RPMI8226 (cell line): ENCODE results near the gene EPM2A.

Experiments used
- DNase-seq: peaks from one replicate; pipeline ENCODE4 v3.0.0-alpha.2; 2015

EPM2A gene

DNA sequence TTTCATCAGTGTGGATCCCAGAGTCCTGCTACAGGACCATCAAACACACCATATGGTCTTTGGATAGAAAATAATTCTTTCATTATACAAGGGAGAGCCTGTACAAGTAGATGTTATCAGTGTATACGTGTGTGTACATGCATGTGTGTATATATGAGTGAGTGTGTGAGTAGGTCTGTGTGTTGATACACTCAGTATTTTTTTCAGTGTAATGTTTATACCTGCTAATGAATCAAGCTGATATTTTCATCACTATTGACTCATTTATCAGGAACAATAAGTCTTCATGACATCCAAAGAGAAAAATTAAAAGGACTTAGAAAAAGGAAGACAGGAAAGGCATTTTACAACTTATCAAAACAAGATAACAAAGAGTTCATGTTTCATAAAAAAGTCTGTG lies 66.5 kb downstream of the EPM2A start:
- no peak for DNase-seq

DNA sequence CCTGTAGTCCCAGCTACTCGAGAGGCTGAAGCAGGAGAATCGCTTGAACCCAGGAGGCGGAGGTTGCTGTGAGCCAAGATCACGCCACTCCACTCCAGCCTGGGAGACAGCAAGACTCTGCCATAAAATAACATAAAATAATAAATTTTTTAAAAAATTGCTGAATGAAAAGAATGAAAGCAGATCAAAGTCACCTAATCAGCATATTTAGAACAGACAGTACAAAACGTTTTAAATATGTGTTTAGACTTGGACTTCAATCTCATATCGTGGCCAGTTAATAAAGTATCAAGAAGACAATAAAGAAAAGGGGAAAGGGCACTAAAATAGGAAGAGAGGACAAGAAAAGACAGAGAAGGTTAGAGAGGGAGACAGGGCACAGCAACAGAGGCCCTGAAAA lies 74.6 kb downstream of the EPM2A start:
- no peak for DNase-seq

- no peak for DNase-seq
These were observed 79.2 kb downstream of the EPM2A start for GRCh38 chr6:145656128-145656527.

DNA sequence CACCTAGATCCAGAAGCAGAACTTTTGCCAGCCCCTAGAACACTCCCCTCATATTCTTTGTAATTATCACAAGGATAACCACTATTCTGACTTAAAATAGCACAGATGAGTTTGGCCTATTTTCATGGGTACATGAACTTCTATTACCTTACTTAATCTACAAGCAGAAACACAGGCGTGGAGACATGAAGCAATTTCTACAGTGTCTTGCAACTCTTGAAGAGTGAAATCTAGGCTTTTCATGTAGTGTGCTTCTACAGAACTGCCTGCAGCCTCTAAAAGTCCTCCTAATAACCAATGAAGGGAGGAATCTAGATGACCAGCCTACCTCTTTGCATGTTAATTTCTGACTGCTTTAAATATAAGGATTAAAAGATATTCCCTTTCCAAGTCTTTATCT lies 82.7 kb downstream of the EPM2A start:
- DNase-seq, result no peak

DNA sequence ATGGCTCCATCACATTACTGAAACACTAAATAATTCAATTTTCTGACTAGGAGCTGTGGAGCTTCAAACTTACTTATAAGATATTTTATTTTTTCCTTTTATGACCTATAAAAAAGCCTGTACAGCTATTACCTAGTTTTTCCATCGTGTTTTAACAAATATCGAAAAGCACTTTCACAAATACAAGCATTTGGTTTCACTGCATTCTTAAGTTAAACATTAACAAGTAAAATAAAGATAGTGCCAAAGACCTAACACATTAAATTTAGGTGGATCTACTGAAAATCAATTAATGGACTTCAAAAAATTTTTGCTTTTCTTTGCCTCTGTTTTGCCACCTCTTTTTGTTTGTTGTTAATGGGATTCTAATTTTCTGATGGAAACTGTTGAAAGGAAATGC lies 83.3 kb downstream of the EPM2A start:
- no peak for DNase-seq

- no peak for DNase-seq
These were observed 87.2 kb downstream of the EPM2A start for GRCh38 chr6:145648149-145648548.

DNA sequence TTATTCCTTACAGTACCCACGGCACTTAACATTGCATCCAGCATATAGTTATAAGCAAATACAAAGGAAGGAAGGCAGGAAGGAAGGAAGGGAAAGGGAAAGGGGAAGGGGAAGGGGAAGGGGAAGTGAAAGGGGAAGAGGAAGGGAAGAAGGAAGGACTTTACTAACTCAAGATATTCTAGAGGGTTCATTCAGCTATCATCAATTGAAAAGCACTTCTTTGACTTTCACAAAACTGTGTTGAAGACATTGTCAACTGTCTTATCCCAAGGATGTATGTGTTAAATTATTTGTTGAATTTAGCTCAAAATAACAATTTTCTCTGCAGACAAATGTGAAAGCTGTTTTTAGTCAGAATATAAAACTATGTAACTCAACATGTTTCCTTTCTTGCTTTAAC lies 87.7 kb downstream of the EPM2A start:
- no peak for DNase-seq

- DNase-seq, result no peak
These were observed 91.6 kb downstream of the EPM2A start for GRCh38 chr6:145643760-145644159.

GRCh38 chr6:145633981-145634627 lies 101.2 kb downstream of the EPM2A start:
- peak; percentile 75 for DNase-seq

DNA sequence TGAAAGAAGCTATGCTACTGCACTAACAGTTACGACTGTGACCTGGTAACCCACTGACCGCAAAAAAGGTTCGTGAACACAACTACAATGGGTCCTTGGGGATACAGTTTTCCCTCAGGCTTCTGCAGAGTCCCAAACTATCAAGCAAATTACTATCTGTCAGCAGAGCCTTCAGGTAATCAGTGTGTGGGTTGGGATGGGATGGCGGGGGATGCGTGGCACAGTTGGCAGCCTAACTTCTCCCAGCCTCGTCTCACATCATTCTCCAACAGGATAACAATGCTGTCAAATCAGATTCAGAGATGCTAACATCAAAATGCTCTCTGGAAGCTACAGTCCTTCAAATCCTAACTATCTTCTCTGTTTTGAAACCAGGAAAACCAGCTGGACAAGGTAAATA lies 102.3 kb downstream of the EPM2A start:
- DNase-seq, result no peak

- no peak for DNase-seq
These were observed 103.9 kb downstream of the EPM2A start for GRCh38 chr6:145631374-145631773.

GRCh38 chr6:145630598-145630997 lies 104.7 kb downstream of the EPM2A start:
- DNase-seq, result no peak

DNA sequence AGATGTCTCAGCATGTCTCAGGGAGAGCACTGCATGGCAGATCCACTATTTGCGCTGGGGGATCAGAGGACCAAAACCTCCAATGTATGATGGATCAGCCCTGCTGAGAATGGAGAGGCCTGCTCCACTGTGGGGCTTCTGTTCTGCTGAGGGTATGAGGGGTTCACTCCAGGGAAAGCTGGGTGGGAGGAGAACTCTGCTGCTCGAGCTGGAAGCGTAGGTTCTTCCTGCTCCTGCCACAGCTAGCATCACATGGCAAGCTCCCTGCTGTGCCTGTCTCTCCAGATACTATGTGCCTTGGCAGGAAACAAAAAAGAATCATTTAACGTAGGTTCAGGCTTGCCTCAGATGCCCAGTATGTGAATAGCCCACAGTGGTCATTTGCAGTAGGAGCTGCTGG lies 105.8 kb downstream of the EPM2A start:
- DNase-seq, result no peak

GRCh38 chr6:145627451-145627850 lies 107.9 kb downstream of the EPM2A start:
- DNase-seq, result no peak

- no peak for DNase-seq
These were observed 108.5 kb downstream of the EPM2A start for GRCh38 chr6:145626857-145627256.

GRCh38 chr6:145623231-145623630 lies 112.1 kb downstream of the EPM2A start:
- DNase-seq, result no peak

- DNase-seq, result no peak
These were observed 113.5 kb downstream of the EPM2A start for GRCh38 chr6:145621776-145622175.

DNA sequence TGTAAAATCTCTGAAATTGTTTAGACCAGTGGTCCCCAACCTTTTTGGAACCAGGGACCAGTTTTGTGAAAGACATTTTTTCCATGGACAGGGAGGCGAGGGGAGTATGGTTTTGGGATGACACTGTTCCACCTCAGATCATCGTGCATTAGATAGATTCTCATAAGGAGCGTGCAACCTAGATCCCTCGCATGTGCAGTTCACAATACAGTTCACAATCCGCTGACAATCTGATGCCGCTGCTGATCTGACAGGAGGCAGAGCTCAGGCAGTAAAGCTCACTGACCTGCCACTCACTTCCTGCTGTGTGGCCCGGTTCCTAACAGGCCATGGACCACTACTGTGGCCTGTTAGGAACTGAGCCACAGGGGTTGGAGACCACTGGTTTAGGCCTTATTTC lies 115.2 kb downstream of the EPM2A start:
- no peak for DNase-seq

DNA sequence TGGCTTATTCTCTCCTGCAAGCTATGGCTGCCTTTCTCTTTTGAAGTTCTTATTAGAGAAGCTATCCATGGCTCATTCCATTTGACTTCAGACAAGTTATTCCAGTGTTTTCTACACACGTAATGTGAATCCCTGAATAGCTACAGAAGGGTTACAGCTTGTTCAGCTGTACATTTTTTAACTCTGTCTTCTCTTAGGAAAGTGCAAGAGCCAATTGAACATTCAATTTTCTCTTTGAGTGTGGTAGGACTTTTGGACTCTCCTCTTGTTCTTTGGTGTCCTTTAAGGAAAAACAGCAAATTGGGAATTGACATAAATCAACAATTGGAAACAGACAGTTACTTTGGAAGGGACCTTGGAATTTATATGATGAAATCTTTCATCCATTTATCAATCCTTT lies 125.8 kb downstream of the EPM2A start:
- DNase-seq, result no peak

- no peak for DNase-seq
These were observed 126.5 kb downstream of the EPM2A start for GRCh38 chr6:145608850-145609249.

GRCh38 chr6:145603991-145604390 lies 131.3 kb downstream of the EPM2A start:
- no peak for DNase-seq

DNA sequence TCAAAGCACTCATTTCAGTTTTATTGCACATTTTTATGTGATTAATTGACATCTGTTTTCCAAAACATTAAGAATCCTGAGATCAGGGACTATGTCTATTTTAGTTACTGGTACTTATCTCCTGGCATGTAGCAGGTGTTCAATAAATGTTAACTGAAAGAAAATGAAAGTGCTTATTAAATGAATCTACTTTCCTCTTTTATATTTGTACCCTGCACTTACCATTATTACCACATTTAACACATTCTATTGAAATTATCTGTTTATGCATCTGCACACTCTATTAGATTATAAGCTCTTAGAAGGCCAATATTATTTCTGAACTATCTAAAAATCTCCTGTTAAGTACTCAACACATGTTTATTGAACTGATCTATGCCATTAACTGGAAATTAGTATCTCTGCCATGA lies 131.9 kb downstream of the EPM2A start:
- no peak for DNase-seq

DNA sequence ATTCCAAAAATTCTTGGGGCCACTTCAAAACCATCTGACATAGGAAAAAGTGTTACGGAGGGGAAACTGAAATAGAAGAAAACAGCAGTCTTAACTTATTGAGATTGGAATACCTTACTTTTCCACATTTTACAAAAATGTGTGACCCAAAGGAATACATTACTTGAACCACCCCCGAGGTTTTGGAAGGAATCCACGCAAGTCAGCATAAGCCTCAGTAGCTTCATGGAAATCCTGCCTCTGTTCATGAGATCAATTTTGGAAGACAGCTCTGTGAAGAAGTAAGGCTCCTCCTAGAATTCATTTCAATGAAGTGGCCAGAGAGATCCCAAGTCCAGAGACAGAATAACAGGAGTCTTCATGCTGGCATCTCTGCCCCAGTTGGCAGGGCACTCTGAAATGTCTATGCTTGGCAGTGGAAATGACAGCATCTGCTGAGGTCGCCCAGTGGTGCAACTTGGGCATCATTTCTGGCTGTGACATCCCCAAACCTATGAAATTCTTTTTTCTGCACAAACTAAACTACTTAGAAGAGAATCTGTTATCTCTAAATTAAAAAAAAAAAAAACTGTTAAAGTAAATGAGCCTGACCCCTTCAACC lies 132.5 kb downstream of the EPM2A start:
- DNase-seq, result no peak

DNA sequence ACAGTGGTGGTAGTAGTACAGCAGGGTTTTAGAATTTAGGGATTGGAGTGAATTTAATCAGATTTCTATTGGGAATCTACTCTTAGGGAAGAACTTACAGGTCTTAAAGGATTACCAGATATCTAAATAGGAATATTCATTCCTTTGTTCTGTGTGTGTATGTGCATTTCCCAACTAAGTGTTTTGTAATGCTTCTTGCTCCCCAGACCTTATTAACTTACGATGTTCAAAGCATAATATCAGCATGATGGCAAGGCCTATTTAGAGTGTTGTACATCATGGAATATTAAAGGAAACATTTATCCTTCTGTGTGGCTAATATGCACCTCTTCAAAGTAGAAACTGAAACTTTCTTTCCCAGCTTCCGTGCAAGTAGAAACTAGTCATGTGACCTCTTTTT lies 133.9 kb downstream of the EPM2A start:
- DNase-seq, result no peak

DNA sequence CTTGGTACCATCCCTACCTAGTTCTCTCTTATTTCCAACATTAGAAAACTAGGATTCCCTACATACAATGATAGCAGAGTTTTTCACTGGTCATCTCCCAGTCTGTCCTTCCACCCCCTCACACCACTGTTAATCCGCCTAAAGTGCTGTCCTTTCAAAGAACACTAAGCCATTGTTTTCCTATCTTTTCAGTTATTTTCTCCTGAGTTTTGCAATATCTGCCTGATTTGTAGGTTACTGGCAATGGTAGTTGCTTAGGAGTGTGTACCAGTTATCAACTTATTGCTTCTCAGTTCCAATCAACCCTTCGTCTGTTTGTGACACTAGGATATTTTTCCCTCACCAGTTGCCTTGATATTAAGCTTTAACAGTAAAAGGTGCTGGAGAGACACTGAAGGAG lies 135.0 kb downstream of the EPM2A start:
- DNase-seq, result no peak
